ENCODE measurements around the gene NOL7. TPM values are rescaled to one million over a fixed set of nuclear protein-coding genes. Genes with fewer than 3 reads are reported as not detected.

Gene NOL7
- total and polyA plus RNA-seq, 9 of the 15 experiments (the other 6 are each of a cell fraction or from before 2014, with no cell fraction given), result 19.4 to 235 (median 157) TPM

DNA sequence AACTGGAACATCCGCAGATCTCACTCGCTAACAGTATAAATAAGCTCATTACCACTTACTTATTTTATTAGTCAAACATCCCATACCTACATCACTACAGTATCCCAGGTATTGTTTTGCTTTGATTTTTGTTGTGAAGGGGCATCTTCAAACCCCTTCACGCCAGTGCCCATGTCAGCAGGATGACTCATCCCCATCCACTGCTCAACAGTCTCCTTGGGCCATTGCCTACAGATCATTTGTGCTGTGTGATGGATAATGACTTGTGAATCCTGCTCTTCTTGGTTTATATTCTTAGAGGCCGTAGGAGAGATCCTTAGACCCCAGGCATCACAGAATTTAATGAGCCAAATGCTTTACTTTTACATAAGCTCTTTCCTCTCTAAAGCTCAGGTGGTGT is 49.2 kb upstream of the NOL7 start:
- FAIRE-seq, result no peak

More for the DNA sequence above, 49.2 kb upstream of the NOL7 start:
- no peaks in the 10 kb centered on the region for H4K20me1 ChIP-seq (replicated peaks; ENCODE audit: control insufficient read depth, insufficient read depth, low read length)
- 45% methylated on average over 4 of the region's 4 CpGs for WGBS (ENCODE audit: insufficient coverage, low coverage, missing lambda C conversion rate)
- H3K9me3 ChIP-seq (replicated peaks; ENCODE audit: control insufficient read depth, insufficient read depth, low read depth, low read length), result no peaks in the 10 kb centered on the region
- no peak overlapping the region for H3K27ac ChIP-seq (ENCODE audit: extremely low read depth, low read depth, low read length)
- H3K4me3 ChIP-seq, result no peak overlapping the region
- ChIA-PET CTCF (ENCODE audit: low intra/inter-chr PET ratio) (no interaction called here), POLR2A (interaction anchor here (0.6 to 0.7 kb wide), 2 partner anchors 109 to 111 kb away, joined by 3 read pairs; no protein-coding TSS in a partner anchor)
- peaks cover 0 to 11% of the 10 kb centered on the region in 2 experiments; a peak in 1 of 5 replicates for H3K27me3 ChIP-seq (ENCODE audit: control insufficient read depth in 2 of 2, insufficient read depth in 2 of 2, low read length in 2 of 2)
- DNase-seq (ENCODE audit: extremely low read depth in 1 of 4, low spot score in 3 of 4) (no peak), ATAC-seq (no peak)
- intact Hi-C loops (cut with micrococcal nuclease), result no loop called here
- in situ Hi-C loops (cut with MboI), result no loop called here
- TF ChIP-seq THRAP3 (IDR thresholded peaks at IDR 0.05; ENCODE audit: borderline replicate concordance) (no peak), RFX5 (IDR thresholded peaks at IDR 0.05; ENCODE audit: low read depth, low read length) (no peak), TFE3 (CRISPR knock-in tag; IDR thresholded peaks at IDR 0.05) (no peak), HMG20B (CRISPR knock-in tag; IDR thresholded peaks at IDR 0.05) (no peak), STAT5B (CRISPR knock-in tag; IDR thresholded peaks at IDR 0.05) (no peak), ZKSCAN1 (IDR thresholded peaks at IDR 0.05; ENCODE audit: low read depth, low read length) (no peak), RUNX1 (IDR thresholded peaks at IDR 0.05; ENCODE audit: low read depth) (no peak), ZNF274 (IDR thresholded peaks at IDR 0.05; ENCODE audit: borderline replicate concordance, low read depth, low read length) (no peak), TRIM28 (IDR thresholded peaks at IDR 0.05) (no peak), KDM5B (IDR thresholded peaks at IDR 0.05; ENCODE audit: insufficient replicate concordance, low read depth, low read length) (no peak), SRSF1 (IDR thresholded peaks at IDR 0.05; ENCODE audit: low read depth, low read length) (no peak), ATF3 (IDR thresholded peaks at IDR 0.05) (peak; percentile 66), ATF3 (CRISPR knock-in tag; conservative IDR thresholded peaks at IDR 0.05) (no peak), ZNF707 (CRISPR knock-in tag; conservative IDR thresholded peaks at IDR 0.05) (no peak), JUND (IDR thresholded peaks at IDR 0.05; ENCODE audit: borderline replicate concordance, low read depth, low read length) (peak; percentile 52; the same call in 1 of the 2 replicates), JUND (tag; IDR thresholded peaks at IDR 0.05; ENCODE audit: borderline replicate concordance, low read depth, low read length) (0 out of 3 replicates have a peak, but pooled peaks have one; percentile 22)
- TF ChIP-seq, protein P1, sequence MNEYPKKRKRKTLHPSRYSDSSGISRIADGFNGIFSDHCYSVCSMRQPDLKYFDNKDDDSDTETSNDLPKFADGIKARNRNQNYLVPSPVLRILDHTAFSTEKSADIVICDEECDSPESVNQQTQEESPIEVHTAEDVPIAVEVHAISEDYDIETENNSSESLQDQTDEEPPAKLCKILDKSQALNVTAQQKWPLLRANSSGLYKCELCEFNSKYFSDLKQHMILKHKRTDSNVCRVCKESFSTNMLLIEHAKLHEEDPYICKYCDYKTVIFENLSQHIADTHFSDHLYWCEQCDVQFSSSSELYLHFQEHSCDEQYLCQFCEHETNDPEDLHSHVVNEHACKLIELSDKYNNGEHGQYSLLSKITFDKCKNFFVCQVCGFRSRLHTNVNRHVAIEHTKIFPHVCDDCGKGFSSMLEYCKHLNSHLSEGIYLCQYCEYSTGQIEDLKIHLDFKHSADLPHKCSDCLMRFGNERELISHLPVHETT (CRISPR knock-in tag; conservative IDR thresholded peaks at IDR 0.05 in 1 of 2, IDR thresholded peaks at IDR 0.05 in 1 of 2), result no peak
- no peak overlapping the region for H3K9ac ChIP-seq (ENCODE audit: insufficient read depth in 1 of 2, low read depth in 2 of 2, low read length in 2 of 2)
- H3K36me3 ChIP-seq (ENCODE audit: control insufficient read depth, insufficient read depth, low read length), result no peaks in the 10 kb centered on the region
- no peaks in the 10 kb centered on the region for H3K79me2 ChIP-seq (ENCODE audit: control insufficient read depth, insufficient read depth, low read length)
- H3K4me2 ChIP-seq (ENCODE audit: insufficient read depth, low read length), result no peak overlapping the region
- BruUV-seq (replicated peaks), result no TSS peak
- no peaks in the 10 kb centered on the region for H3K4me1 ChIP-seq (replicated peaks in 1 of 2; ENCODE audit: control insufficient read depth in 2 of 2, insufficient read depth in 2 of 2, low read length in 2 of 2)
- no peak overlapping the region for H2AFZ ChIP-seq (ENCODE audit: low read depth, low read length)
- H3K9me1 ChIP-seq (ENCODE audit: control insufficient read depth, insufficient read depth, low read length), result no peaks in the 10 kb centered on the region
